Ramos (cell line): Measurements from ENCODE around the gene PPP6R3.

ENCODE experiments used
- in situ Hi-C: fragments of 300-500 bp; cut with MboI; formaldehyde crosslinking; loops from one replicate; pipeline ENCODE4 v1.14.3; 2022; ENCODE audit warnings: low sequenced_read_pairs; ENCODE audit not compliant: unreplicated experiment

The PPP6R3 gene

DNA sequence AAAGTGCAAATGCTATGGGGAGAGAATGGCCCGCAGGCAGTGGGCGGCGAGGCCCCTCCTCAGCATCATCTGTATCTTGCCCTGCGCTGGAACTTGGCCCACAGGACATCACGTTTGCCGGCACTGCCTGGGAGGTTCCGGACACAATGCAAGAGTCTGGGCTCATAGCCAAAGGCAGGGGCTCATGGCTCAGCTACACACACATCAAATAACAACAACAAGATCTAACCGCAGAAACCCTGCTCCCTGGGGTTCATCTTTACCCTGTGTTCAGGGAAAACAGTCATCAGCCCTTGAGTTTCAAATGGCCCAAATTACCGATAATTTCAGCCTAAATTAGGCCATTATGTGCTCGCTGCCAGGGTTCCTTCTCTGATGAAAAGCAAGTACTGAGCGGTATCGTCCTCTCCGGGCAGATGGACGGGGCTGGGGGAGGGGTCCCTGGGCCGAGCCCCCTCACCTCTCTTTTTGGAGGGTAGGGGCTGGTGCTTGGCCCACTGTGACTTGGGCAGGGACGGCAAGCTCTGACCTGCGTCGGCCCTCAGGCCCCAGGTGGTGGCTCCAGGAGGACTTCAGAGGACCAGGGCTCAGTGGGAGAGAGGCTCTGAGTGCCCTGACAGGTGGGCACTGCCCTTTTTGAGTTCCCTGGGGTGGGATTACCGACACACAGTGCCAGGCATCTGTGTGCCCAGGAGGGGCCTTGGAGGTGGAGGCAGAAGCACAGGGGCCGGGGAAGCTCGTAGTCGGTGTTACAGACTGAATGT lies 198.8 kb downstream of the PPP6R3 start:
- in situ Hi-C loops: no loop called here

DNA sequence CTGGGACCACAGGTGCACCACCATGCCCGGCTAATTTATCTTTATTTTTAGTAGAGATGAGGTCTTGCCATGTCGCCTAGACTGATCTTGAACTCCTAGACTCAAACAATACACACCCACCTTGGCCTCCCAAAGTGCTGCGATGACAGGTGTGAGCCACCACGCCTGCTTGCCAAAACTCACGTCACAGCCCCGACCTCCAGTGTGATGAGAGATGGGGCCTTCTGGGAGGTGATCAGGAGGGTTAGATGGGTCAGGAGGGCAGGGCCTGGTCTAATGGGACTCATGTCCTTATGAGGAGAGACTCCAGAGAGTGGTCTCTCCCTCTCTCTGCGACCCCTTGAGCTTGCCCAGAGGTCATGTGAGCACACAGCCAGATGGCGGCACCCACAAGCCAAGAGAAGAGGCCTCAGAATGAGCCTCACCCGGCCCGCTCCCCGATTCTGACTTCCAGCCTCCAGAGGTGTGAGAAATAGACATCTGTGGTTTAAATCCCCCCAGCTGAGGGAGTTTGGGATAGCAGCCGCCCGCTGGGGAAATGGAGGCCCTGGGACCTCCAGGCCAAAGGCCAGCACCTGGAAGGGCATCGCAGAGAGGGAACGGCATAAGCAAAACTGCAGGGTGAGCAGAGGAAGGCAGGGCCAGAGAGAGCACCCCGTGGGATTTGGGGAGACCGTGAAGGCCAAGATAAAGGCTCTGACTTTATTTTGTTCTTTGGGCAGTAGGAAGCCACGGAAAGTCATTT lies 199.7 kb downstream of the PPP6R3 start:
- in situ Hi-C loops: no loop called here

DNA sequence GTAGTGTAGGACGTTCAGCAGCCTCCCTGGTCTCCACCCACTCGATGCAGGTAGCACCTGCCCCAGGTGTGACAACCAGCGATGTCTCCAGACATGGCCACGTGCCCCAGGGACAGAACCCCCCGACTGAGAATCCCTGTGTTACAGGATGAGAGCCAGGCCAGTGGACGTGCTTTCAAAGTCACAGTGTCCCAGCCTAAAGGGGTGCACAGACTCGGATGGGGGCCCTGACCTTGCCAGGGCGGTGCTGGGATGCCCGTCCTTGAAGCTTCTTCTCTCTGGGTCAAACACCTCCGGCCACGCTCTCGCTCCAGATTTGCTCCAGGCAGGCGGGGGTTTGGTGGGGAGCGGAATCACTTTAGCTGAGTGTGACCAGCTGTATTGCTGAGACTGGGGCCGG lies 200.5 kb downstream of the PPP6R3 start:
- in situ Hi-C loops: no loop called here

DNA sequence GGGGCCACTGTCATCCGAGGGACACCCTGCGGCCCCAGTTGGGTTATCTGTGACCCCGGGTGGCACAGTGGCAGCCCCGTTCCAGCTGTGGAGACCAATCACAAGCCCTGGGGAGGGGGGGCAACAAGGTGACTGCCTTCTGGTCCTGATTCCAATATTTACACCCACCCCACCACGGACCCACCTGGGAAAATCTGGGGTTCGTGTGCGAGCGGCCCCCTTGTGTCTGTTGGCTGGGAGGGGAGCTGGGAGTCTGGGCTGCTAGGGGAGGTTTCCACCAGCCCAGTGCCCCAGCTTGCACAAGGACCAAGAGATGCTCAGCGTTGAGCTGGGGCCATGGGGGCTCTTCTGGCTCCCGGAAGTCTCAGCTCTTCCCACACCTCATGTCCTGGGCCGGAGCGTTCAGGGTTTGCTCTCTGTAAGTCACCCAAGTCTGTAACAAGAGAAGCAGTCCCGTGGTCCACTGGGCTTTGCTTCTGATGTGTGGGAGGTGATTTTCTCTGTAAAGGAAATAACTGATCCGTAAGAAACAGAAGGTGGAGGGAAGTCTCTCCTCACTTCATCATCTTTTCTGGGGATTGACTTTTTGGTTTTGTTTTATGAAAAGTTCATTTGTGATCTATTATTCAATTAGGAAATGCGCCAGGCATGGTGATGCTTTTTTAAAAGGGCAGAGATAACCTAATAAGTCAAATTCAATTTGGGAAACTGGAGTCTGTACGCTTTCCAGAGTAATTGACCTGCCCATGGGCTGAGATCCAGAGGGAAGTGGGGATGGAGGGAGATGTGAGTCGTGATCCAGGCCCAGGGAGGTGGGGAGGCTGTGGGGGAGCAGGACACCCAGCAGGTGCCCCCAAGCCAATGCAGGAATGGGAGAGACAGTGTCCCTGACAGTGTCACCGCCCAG lies 201.4 kb downstream of the PPP6R3 start:
- in situ Hi-C loops: no loop called here

DNA sequence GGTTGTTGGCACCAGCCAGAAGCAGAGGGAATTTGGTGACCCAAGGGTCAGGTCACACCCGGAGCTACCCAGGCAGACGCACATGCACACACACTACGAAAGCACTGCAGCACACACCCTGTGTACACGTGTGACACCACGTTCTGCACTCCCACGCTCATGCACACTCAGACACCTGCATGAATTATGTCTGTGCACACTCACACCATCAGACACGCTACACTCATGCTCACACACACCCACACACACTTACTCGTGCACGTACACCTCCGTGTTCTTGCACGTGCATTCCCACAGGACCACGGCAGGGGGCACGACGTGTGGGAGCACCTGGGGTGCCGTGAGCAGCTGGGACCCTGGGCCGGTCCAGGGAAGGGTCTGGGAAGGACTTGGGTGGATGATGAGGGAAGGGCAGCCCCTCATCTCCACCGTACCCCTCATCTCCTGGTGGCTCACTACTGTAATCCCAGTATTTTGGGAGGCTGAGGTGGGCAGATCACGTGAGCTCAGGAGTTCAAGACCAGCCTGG lies 203.0 kb downstream of the PPP6R3 start:
- in situ Hi-C loops: no loop called here

DNA sequence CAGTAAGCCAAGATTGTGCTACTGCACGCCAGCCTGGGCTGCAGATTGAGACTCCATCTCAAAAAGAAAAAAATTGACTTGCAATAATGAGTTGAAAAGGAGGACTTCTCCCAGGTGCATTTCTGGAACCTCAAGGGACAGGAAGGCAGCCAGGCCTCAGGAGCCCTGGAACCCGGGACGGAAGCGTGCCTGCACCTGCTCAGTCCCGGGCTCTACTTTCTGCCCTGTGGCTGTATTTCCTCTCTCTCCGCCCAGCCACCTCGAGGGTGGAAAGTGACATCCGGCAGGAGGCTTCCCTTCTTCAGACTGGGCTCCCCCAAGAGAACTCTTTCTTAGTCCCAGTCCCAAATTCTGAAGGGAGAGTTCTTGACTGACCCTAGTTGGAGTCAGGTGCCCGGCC lies 203.6 kb downstream of the PPP6R3 start:
- in situ Hi-C loops: no loop called here

DNA sequence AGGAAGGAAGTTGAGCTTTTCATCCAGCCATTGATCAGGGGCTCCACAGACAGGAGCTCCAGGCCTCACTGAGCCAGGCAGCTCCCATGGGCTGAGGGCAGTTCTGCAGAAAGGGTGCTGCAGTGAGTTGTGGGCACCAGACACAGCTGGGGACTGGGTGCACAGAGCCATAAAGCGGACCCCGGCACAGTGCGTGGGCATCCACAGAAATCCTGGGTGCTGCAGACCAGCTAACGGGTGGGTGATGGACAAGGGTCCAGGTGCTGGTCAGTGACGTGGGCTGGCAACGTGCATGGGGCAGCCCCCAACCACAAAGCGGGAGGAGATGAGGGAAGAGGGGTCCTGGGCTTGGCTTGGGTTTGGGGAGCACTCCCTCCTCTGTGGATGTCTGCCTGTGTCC lies 204.4 kb downstream of the PPP6R3 start:
- in situ Hi-C loops: no loop called here
